Chondrocyte (in vitro differentiated cells): ENCODE measurements around the gene LANCL3. TPM values are rescaled to one million over a fixed set of nuclear protein-coding genes. Genes with fewer than 3 reads are reported as not detected.

Experiments used
- DNase-seq: peaks from one replicate; pipeline ENCODE4 v3.0.0; 2021; ENCODE audit warnings: mixed read lengths, low spot score
- H3K27ac Mint-ChIP-seq: one replicate; pipeline ENCODE4 v1.8.0; 2021; ENCODE audit warnings: mild to moderate bottlenecking, moderate library complexity, mixed read lengths; ENCODE audit not compliant: unreplicated experiment
- H3K27me3 Mint-ChIP-seq: 2 replicates; pipeline ENCODE4 v1.8.0; 2021; ENCODE audit warnings: low read depth, mixed read lengths
- H3K36me3 Mint-ChIP-seq: 2 replicates; pipeline ENCODE4 v1.8.0; 2021; ENCODE audit warnings: low read depth, mixed read lengths
- H3K4me1 Mint-ChIP-seq: 2 replicates; pipeline ENCODE4 v1.8.0; 2021; ENCODE audit warnings: low read depth, mild to moderate bottlenecking, mixed read lengths
- H3K4me3 Mint-ChIP-seq: one replicate; pipeline ENCODE4 v1.8.0; 2021; ENCODE audit warnings: mild to moderate bottlenecking, moderate library complexity, mixed read lengths; ENCODE audit not compliant: unreplicated experiment
- H3K9me3 Mint-ChIP-seq: 2 replicates; pipeline ENCODE4 v1.8.0; 2021; ENCODE audit warnings: low read depth, mixed read lengths
- CTCF ChIP-seq: fragments of 200-600 bp; sonication (generic); IDR thresholded peaks from 2 replicates; pipeline ENCODE4 v1.5.0; 2021; ENCODE audit warnings: antibody characterized with exemption, mild to moderate bottlenecking, moderate library complexity
- total RNA-seq: library from RNA; stranded (reverse); gene quantifications from 3 replicates; pipeline ENCODE4 v1.2.1, GENCODE V29; 2021

Gene LANCL3
- total RNA-seq, 1 donor from 2014 or later, result 0.05 TPM

- TF ChIP-seq CTCF, result no peak
- H3K27ac Mint-ChIP-seq, result no peak overlapping the region
- H3K4me3 Mint-ChIP-seq, result no peak overlapping the region
- H3K9me3 Mint-ChIP-seq, result peaks cover 8% of the 10 kb centered on the region
- no peaks in the 10 kb centered on the region for H3K36me3 Mint-ChIP-seq
- no peaks in the 10 kb centered on the region for H3K4me1 Mint-ChIP-seq
- DNase-seq, result no peak
- H3K27me3 Mint-ChIP-seq, result peaks cover 7% of the 10 kb centered on the region
Observed at GRCh38 chrX:37651921-37652452, 80.5 kb downstream of the LANCL3 start.

GRCh38 chrX:37652589-37653231 is 81.2 kb downstream of the LANCL3 start:
- Mint-ChIP-seq H3K9me3 (peaks cover 8% of the 10 kb centered on the region), H3K27ac (no peak overlapping the region), H3K27me3 (peaks cover 7% of the 10 kb centered on the region), H3K4me1 (no peaks in the 10 kb centered on the region), H3K36me3 (no peaks in the 10 kb centered on the region), H3K4me3 (no peak overlapping the region)
- DNase-seq, result no peak
- no peak for TF ChIP-seq CTCF

- no peak for TF ChIP-seq CTCF
- H3K4me1 Mint-ChIP-seq, result no peaks in the 10 kb centered on the region
- H3K27me3 Mint-ChIP-seq, result peaks cover 7% of the 10 kb centered on the region
- peaks cover 4% of the 10 kb centered on the region for H3K9me3 Mint-ChIP-seq
- H3K27ac Mint-ChIP-seq, result no peak overlapping the region
- no peak overlapping the region for H3K4me3 Mint-ChIP-seq
- no peaks in the 10 kb centered on the region for H3K36me3 Mint-ChIP-seq
- no peak for DNase-seq
Observed at GRCh38 chrX:37653397-37654085, 82.1 kb downstream of the LANCL3 start.

GRCh38 chrX:37658343-37659030 is 87.0 kb downstream of the LANCL3 start:
- Mint-ChIP-seq H3K4me3 (no peak overlapping the region), H3K9me3 (peaks cover 10% of the 10 kb centered on the region), H3K27me3 (peaks cover 7% of the 10 kb centered on the region), H3K27ac (no peak overlapping the region), H3K4me1 (no peaks in the 10 kb centered on the region), H3K36me3 (no peaks in the 10 kb centered on the region)
- DNase-seq, result no peak
- no peak for TF ChIP-seq CTCF

GRCh38 chrX:37659047-37659446 is 87.6 kb downstream of the LANCL3 start:
- Mint-ChIP-seq H3K27me3 (peaks cover 5% of the 10 kb centered on the region), H3K9me3 (peaks cover 10% of the 10 kb centered on the region), H3K27ac (no peak overlapping the region), H3K4me3 (no peak overlapping the region), H3K36me3 (no peaks in the 10 kb centered on the region), H3K4me1 (no peaks in the 10 kb centered on the region)
- no peak for DNase-seq
- TF ChIP-seq CTCF, result no peak
